HFFc6 (cell line): ENCODE measurements around the gene SWAP70. TPM values are rescaled to one million over a fixed set of nuclear protein-coding genes. Genes with fewer than 3 reads are reported as not detected.

Experiments used
- DNase-seq: peaks from one replicate; pipeline ENCODE4 v3.0.0-alpha.2; 2018
- H3K27ac Mint-ChIP-seq: 2 replicates; pipeline ENCODE4 v1.8.0; 2020; ENCODE audit warnings: mild to moderate bottlenecking, mixed read lengths
- H3K27me3 Mint-ChIP-seq: 2 replicates; pipeline ENCODE4 v1.8.0; 2021; ENCODE audit warnings: mild to moderate bottlenecking, moderate library complexity, mixed read lengths; ENCODE audit not compliant: insufficient read depth
- H3K36me3 Mint-ChIP-seq: 2 replicates; pipeline ENCODE4 v1.8.0; 2021; ENCODE audit warnings: low read depth, mixed read lengths
- H3K4me1 Mint-ChIP-seq: 2 replicates; pipeline ENCODE4 v1.8.0; 2020; ENCODE audit warnings: low read depth, mixed read lengths
- H3K4me3 Mint-ChIP-seq: 2 replicates; pipeline ENCODE4 v1.8.0; 2020; ENCODE audit warnings: mild to moderate bottlenecking, moderate library complexity, mixed read lengths
- H3K9me3 Mint-ChIP-seq: 2 replicates; pipeline ENCODE4 v1.8.0; 2020; ENCODE audit warnings: mild to moderate bottlenecking, mixed read lengths
- CTCF ChIP-seq: fragments of 200-600 bp; sonication (generic); IDR thresholded peaks from 2 replicates; pipeline ENCODE4 v1.5.0; 2021; ENCODE audit warnings: antibody characterized with exemption, mild to moderate bottlenecking
- total RNA-seq, 6 experiments: library from RNA; stranded (reverse); fragmentation: NEBNext Ultra II Directional; extraction: Animal tissue kit (Norgen Biotek cat#: 25700); gene quantifications; 2 replicates in 1 of 6; 3 replicates in 5 of 6; pipeline ENCODE4 v1.2.3, GENCODE V29; 2021

SWAP70 gene
- total RNA-seq, 6 experiments from 2014 or later = 32.0 to 44.6 (median 37.0) TPM

- peaks cover 45% of the 10 kb centered on the region for H3K36me3 Mint-ChIP-seq
- peak overlapping the region; percentile 85 for H3K27ac Mint-ChIP-seq
Observed at GRCh38 chr11:9775398-9775779, 111.5 kb downstream of the SWAP70 start.

GRCh38 chr11:9776203-9776602 is 112.3 kb downstream of the SWAP70 start:
- no peaks in the 10 kb centered on the region for H3K9me3 Mint-ChIP-seq
- peaks cover 2% of the 10 kb centered on the region; the same call in 1 of the 2 replicates for H3K27me3 Mint-ChIP-seq
- H3K27ac Mint-ChIP-seq = peak overlapping the region; percentile 64
- TF ChIP-seq CTCF = no peak
- peaks cover 53% of the 10 kb centered on the region for H3K36me3 Mint-ChIP-seq
- no peak for DNase-seq
- peaks cover 52% of the 10 kb centered on the region for H3K4me1 Mint-ChIP-seq
- H3K4me3 Mint-ChIP-seq = peak overlapping the region; percentile 80

More at GRCh38 chr11:9775398-9775779, 111.5 kb downstream of the SWAP70 start:
- DNase-seq = no peak
- Mint-ChIP-seq H3K9me3 (no peaks in the 10 kb centered on the region), H3K27me3 (peaks cover 2% of the 10 kb centered on the region), H3K4me3 (peak overlapping the region; percentile 68), H3K4me1 (peaks cover 56% of the 10 kb centered on the region)
- no peak for TF ChIP-seq CTCF

GRCh38 chr11:9777066-9777465 is 113.2 kb downstream of the SWAP70 start:
- Mint-ChIP-seq H3K36me3 (peaks cover 62% of the 10 kb centered on the region), H3K4me3 (peak overlapping the region; percentile 80), H3K9me3 (no peaks in the 10 kb centered on the region)

GRCh38 chr11:9777525-9777924 is 113.6 kb downstream of the SWAP70 start:
- H3K4me1 Mint-ChIP-seq = peaks cover 44% of the 10 kb centered on the region
- H3K4me3 Mint-ChIP-seq = peak overlapping the region; percentile 80; the same call in 1 of the 2 replicates
- no peak for DNase-seq
- H3K27me3 Mint-ChIP-seq = peaks cover 2% of the 10 kb centered on the region; the same call in 1 of the 2 replicates
- H3K9me3 Mint-ChIP-seq = no peaks in the 10 kb centered on the region
- no peak for TF ChIP-seq CTCF
- peak overlapping the region; percentile 64; the same call in 1 of the 2 replicates for H3K27ac Mint-ChIP-seq
- peaks cover 60% of the 10 kb centered on the region for H3K36me3 Mint-ChIP-seq

More at GRCh38 chr11:9777066-9777465, 113.2 kb downstream of the SWAP70 start:
- TF ChIP-seq CTCF = no peak
- Mint-ChIP-seq H3K27ac (peak overlapping the region; percentile 64), H3K4me1 (peaks cover 44% of the 10 kb centered on the region), H3K27me3 (peaks cover 2% of the 10 kb centered on the region; the same call in 1 of the 2 replicates)
- no peak for DNase-seq

GRCh38 chr11:9780929-9781328 is 117.1 kb downstream of the SWAP70 start:
- no peak for TF ChIP-seq CTCF
- Mint-ChIP-seq H3K9me3 (no peaks in the 10 kb centered on the region), H3K27me3 (peaks cover 2% of the 10 kb centered on the region), H3K36me3 (peaks cover 67% of the 10 kb centered on the region), H3K4me1 (peaks cover 28% of the 10 kb centered on the region), H3K4me3 (no peak overlapping the region), H3K27ac (no peak overlapping the region)
- DNase-seq = no peak

- DNase-seq = no peak
- no peak overlapping the region for H3K27ac Mint-ChIP-seq
Observed at GRCh38 chr11:9783986-9784385, 120.1 kb downstream of the SWAP70 start.

More at GRCh38 chr11:9783986-9784385, 120.1 kb downstream of the SWAP70 start:
- no peak for TF ChIP-seq CTCF
- Mint-ChIP-seq H3K4me3 (no peak overlapping the region), H3K27me3 (no peaks in the 10 kb centered on the region; the same call in 1 of the 2 replicates), H3K36me3 (peaks cover 51% of the 10 kb centered on the region), H3K9me3 (no peaks in the 10 kb centered on the region), H3K4me1 (peaks cover 35% of the 10 kb centered on the region)
